ENCODE results near the gene CRYAB.

GRCh38 chr11:111930472-111930871 lies 18.9 kb upstream of the CRYAB start:
- TF ChIP-seq CTCF (IDR thresholded peaks at IDR 0.05) (no peak), POLR2A (IDR thresholded peaks at IDR 0.05) (no peak)
